Panc1 (cell line): ENCODE measurements around the gene KRTAP4-6. TPM values are rescaled to one million over a fixed set of nuclear protein-coding genes. Genes with fewer than 3 reads are reported as not detected.
"Not testable (repeated sequence)": the region's sequence is repeated elsewhere in the genome, so short reads cannot be mapped to it uniquely, and the experiment has no call there.

ENCODE experiments used
- ATAC-seq: fragments of 200-7000 bp; cut with Tn5 transposase; 2 replicates; pipeline ENCODE4 v1.9.1; 2020; ENCODE audit warnings: mild to moderate bottlenecking, moderate library complexity
- BruUV-seq: library from RNA; stranded (reverse); fragments of 400-500 nt; replicated peaks from 2 replicates; lab custom pipeline; 2021; lab: Mats Ljungman, UMichigan
- CTCF ChIA-PET: fragments of 300-600 bp; sonication (Branson Sonifier 250); formaldehyde crosslinking; loops from one replicate; lab custom pipeline; 2022; ENCODE audit warnings: antibody characterized with exemption; lab: Charles Lee
- POLR2A ChIA-PET: fragments of 300-600 bp; sonication (Branson Sonifier 250); formaldehyde crosslinking; loops from one replicate; lab custom pipeline; 2022; ENCODE audit warnings: antibody characterized with exemption; lab: Charles Lee
- DNase-seq: peaks from one replicate; pipeline ENCODE4 v3.0.0-alpha.2; 2010; ENCODE audit warnings: low read depth, low spot score
- H3K27ac ChIP-seq: 2 replicates; pipeline ENCODE4 v1.5.1; 2011; ENCODE audit warnings: mild to moderate bottlenecking, low read length, inconsistent platforms
- H3K27me3 ChIP-seq: fragments of 200-500 bp; sonication (Bioruptor generic); 2 replicates; pipeline ENCODE4 v1.6.0; 2014; ENCODE audit warnings: low read length, inconsistent platforms; ENCODE audit not compliant: control insufficient read depth, insufficient read depth
- H3K36me3 ChIP-seq: fragments of 200-500 bp; sonication (Bioruptor generic); 2 replicates; pipeline ENCODE4 v1.5.1; 2014; ENCODE audit warnings: inconsistent platforms, mild to moderate bottlenecking, low read length, moderate library complexity; ENCODE audit not compliant: control insufficient read depth, insufficient read depth
- H3K4me1 ChIP-seq: 2 replicates; pipeline ENCODE4 v1.5.1; 2011; ENCODE audit warnings: inconsistent platforms, mild to moderate bottlenecking, low read length, moderate library complexity; ENCODE audit not compliant: control insufficient read depth, insufficient read depth
- H3K4me3 ChIP-seq, 2 experiments: 2 replicates each; pipeline ENCODE4 v1.5.1; 2011 to 2012; ENCODE audit warnings: low read depth in 2 of 2, low read length in 2 of 2, mild to moderate bottlenecking in 2 of 2, inconsistent platforms in 1 of 2, moderate library complexity in 1 of 2
- H3K9me3 ChIP-seq: fragments of 200-500 bp; sonication (Bioruptor generic); 2 replicates; pipeline ENCODE4 v1.5.1; 2014; ENCODE audit warnings: low read depth, mild to moderate bottlenecking, inconsistent platforms, low read length, moderate library complexity; ENCODE audit not compliant: control insufficient read depth, insufficient read depth
- CTCF ChIP-seq: fragments of 450-650 bp; IDR thresholded peaks from 2 replicates; pipeline ENCODE4 v1.5.1; 2017; ENCODE audit warnings: mild to moderate bottlenecking
- POLR2AphosphoS5 ChIP-seq: IDR thresholded peaks from 2 replicates; pipeline ENCODE4 v1.6.1; 2012; ENCODE audit warnings: mild to moderate bottlenecking, low read depth, low read length, moderate library complexity
- REST ChIP-seq, 2 experiments: IDR thresholded peaks; 2 replicates each; pipeline ENCODE4 v1.6.1; 2011 to 2012; ENCODE audit warnings: low read depth in 2 of 2, control low read depth in 1 of 2, low read length in 1 of 2, mild to moderate bottlenecking in 1 of 2, moderate library complexity in 1 of 2; ENCODE audit not compliant: insufficient read depth in 1 of 2
- SIN3A ChIP-seq: IDR thresholded peaks from 2 replicates; pipeline ENCODE4 v1.6.1; 2012; ENCODE audit warnings: low read depth, mild to moderate bottlenecking, low read length, moderate library complexity, borderline replicate concordance; ENCODE audit not compliant: insufficient read depth
- TCF7L2 ChIP-seq: IDR thresholded peaks from 2 replicates; pipeline ENCODE4 v1.6.1; 2011; ENCODE audit warnings: mild to moderate bottlenecking, low read depth, low read length, inconsistent platforms
- in situ Hi-C: cut with HindIII; loops from 2 replicates; pipeline ENCODE4 v1.10.0; 2016; ENCODE audit warnings: low sequenced_read_pairs, low pct_unique_long_range_greater_than_20kb
- intact Hi-C: fragments of 100-400 bp; cut with micrococcal nuclease; formaldehyde crosslinking; loops from one replicate; pipeline ENCODE4 v1.10.0; 2022; ENCODE audit not compliant: unreplicated experiment
- total RNA-seq: library from RNA; stranded (reverse); gene quantifications from one replicate; pipeline ENCODE4 v1.2.1, GENCODE V29; 2021; ENCODE audit not compliant: unreplicated experiment

Gene KRTAP4-6
- total RNA-seq, 1 experiment from 2014 or later: not detected

- DNase-seq, H3K4me3 ChIP-seq, intact Hi-C loops, H3K9me3 ChIP-seq, ATAC-seq, H3K36me3 ChIP-seq, BruUV-seq, in situ Hi-C loops, H3K4me1 ChIP-seq, CTCF ChIA-PET, POLR2A ChIA-PET, H3K27ac ChIP-seq, H3K27me3 ChIP-seq: not testable (repeated sequence)
These were observed 16.9 kb downstream of the KRTAP4-6 start for GRCh38 chr17:41123292-41123990.

- in situ Hi-C loops (no loop called here), intact Hi-C loops (no loop called here)
- DNase-seq: no peak
- no peak overlapping the region for H3K27ac ChIP-seq
- no peaks in the 10 kb centered on the region for H3K36me3 ChIP-seq
- no peaks in the 10 kb centered on the region for H3K27me3 ChIP-seq
- H3K9me3 ChIP-seq: no peaks in the 10 kb centered on the region
- CTCF ChIA-PET: no interaction called here
- H3K4me1 ChIP-seq: no peaks in the 10 kb centered on the region
- BruUV-seq: no TSS peak
- TF ChIP-seq CTCF (no peak), SIN3A (no peak), REST (IDR thresholded peaks at IDR 0.05; ENCODE audit: insufficient read depth in 1 of 2, low read depth in 2 of 2, low read length in 1 of 2) (no peak), POLR2AphosphoS5 (no peak), TCF7L2 (no peak)
- POLR2A ChIA-PET: no interaction called here
- ATAC-seq: no peak
- H3K4me3 ChIP-seq: no peak overlapping the region
These were observed 18.6 kb downstream of the KRTAP4-6 start for GRCh38 chr17:41121742-41122141.

- H3K4me1 ChIP-seq, H3K27me3 ChIP-seq, H3K9me3 ChIP-seq, BruUV-seq, H3K4me3 ChIP-seq, in situ Hi-C loops, CTCF ChIA-PET, H3K27ac ChIP-seq, DNase-seq, POLR2A ChIA-PET, H3K36me3 ChIP-seq, intact Hi-C loops: not testable (repeated sequence)
- ATAC-seq: 0 out of 2 replicates have a peak, but pooled peaks have one; percentile 48
These were observed 20.4 kb downstream of the KRTAP4-6 start for GRCh38 chr17:41119696-41120690.
